ENCODE data around the gene SFMBT1. TPM values are rescaled to one million over a fixed set of nuclear protein-coding genes. Genes with fewer than 3 reads are reported as not detected.

SFMBT1 gene, protein sequence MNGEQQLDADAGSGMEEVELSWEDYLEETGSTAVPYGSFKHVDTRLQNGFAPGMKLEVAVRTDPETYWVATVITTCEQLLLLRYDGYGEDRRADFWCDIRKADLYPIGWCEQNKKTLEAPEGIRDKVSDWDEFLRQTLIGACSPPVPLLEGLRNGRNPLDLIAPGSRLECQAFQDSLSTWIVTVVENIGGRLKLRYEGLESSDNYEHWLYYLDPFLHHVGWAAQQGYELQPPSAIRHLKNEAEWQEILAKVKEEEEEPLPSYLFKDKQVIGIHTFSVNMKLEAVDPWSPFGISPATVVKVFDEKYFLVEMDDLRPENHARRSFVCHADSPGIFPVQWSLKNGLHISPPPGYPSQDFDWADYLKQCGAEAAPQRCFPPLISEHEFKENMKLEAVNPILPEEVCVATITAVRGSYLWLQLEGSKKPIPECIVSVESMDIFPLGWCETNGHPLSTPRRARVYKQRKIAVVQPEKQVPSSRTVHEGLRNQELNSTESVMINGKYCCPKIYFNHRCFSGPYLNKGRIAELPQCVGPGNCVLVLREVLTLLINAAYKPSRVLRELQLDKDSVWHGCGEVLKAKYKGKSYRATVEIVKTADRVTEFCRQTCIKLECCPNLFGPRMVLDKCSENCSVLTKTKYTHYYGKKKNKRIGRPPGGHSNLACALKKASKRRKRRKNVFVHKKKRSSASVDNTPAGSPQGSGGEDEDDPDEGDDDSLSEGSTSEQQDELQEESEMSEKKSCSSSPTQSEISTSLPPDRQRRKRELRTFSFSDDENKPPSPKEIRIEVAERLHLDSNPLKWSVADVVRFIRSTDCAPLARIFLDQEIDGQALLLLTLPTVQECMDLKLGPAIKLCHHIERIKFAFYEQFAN
- total RNA-seq, result 10 to 100 TPM in 4 of 6 experiments, 1 to 10 TPM in 2; 9.2 to 14.0 (median 10.7) TPM
- long read RNA-seq, partial matches to known transcripts, result 0 of 2 reads
- long read RNA-seq, other reads (novel, unspliced or antisense), result 2 of 2 reads

GRCh38 chr3:53045518-53046170, at the start of gene SFMBT1:
TSS of gene SFMBT1 (minus strand) at chr3:53046073. CDS start at chr3:52969128, 76,945 bp downstream.
- 0% methylated on average over 15 of the region's 117 CpGs for WGBS (ENCODE audit: insufficient coverage, low coverage, low lambda C conversion rate, missing lambda C conversion rate)
- H3K4me3 ChIP-seq, result peak within 1 kb of the TSS; percentile 88 to 96 (median 91)
- peak within 1 kb of the TSS; percentile 77 to 93 (median 90) for H3K27ac ChIP-seq
- H3K4me1 ChIP-seq, result peaks cover 0 to 27% (median 5%) of the 10 kb centered on the region in 4 donors
- no peaks in the 10 kb centered on the region for H3K36me3 ChIP-seq
- intact Hi-C loops (cut with DNase I), result no loop called here
- peak; percentile 73 to 78 (median 78) for DNase-seq
- H3K9me3 ChIP-seq, result no peaks in the 10 kb centered on the region
- ATAC-seq, result peak; percentile 67 to 74 (median 70)
- H3K27me3 ChIP-seq, result no peaks in the 10 kb centered on the region
- peak; percentile 48 for TF ChIP-seq POLR2A (IDR thresholded peaks at IDR 0.05)
- no peak for TF ChIP-seq CTCF (IDR thresholded peaks at IDR 0.05)

GRCh38 chr3:53092942-53093341, 47.1 kb upstream of the SFMBT1 start:
- Histone ChIP-seq H3K27me3 (no peaks in the 10 kb centered on the region), H3K4me1 (peaks cover 0 to 30% (median 10%) of the 10 kb centered on the region in 4 donors), H3K36me3 (peaks cover 0 to 18% (median 1%) of the 10 kb centered on the region in 4 donors), H3K27ac (peak overlapping the region; percentile 40 to 44 (median 41)), H3K4me3 (no peak overlapping the region), H3K9me3 (no peaks in the 10 kb centered on the region)
- intact Hi-C loops (cut with DNase I), result no loop called here
- ATAC-seq (peak; percentile 89 to 95 (median 90)), DNase-seq (peak in 1 of 3 donors; percentile 77)
- WGBS (ENCODE audit: insufficient coverage, low coverage, low lambda C conversion rate, missing lambda C conversion rate), result 46% methylated on average over 2 of the region's 2 CpGs
- TF ChIP-seq CTCF (IDR thresholded peaks at IDR 0.05) (no peak), POLR2A (IDR thresholded peaks at IDR 0.05) (no peak)

DNA sequence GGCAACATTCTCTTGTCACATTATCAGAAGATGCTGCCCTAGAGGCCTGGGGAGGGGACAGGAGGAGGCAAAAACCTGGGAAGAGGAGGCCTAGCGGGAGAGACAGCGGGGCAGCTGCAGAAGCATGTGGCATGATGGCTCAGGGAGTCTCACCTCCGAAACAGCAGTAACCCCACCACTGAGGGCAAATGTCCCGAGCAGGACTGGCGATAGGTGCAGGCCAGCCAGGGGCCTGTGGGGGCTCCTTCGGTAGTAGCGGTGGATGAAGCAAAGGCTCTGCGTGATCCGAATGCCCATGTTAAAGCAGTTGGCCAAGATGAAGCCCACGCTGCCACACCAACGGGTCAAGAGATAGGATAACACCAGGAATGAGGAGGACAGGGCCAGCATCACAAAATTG, 46.3 kb upstream of the SFMBT1 start:
- WGBS (ENCODE audit: insufficient coverage, low coverage, low lambda C conversion rate, missing lambda C conversion rate), result 95% methylated on average over 8 of the region's 11 CpGs
- Histone ChIP-seq H3K27ac (peak overlapping the region in 1 of 3 donors; percentile 1), H3K27me3 (no peaks in the 10 kb centered on the region), H3K36me3 (peaks cover 0 to 10% (median 1%) of the 10 kb centered on the region in 4 donors), H3K4me3 (no peak overlapping the region), H3K9me3 (no peaks in the 10 kb centered on the region), H3K4me1 (peaks cover 0 to 30% (median 10%) of the 10 kb centered on the region in 4 donors)
- intact Hi-C loops (cut with DNase I), result no loop called here
- DNase-seq (no peak), ATAC-seq (no peak)
- no peak for TF ChIP-seq CTCF (IDR thresholded peaks at IDR 0.05)
- TF ChIP-seq POLR2A (IDR thresholded peaks at IDR 0.05), result no peak

DNA sequence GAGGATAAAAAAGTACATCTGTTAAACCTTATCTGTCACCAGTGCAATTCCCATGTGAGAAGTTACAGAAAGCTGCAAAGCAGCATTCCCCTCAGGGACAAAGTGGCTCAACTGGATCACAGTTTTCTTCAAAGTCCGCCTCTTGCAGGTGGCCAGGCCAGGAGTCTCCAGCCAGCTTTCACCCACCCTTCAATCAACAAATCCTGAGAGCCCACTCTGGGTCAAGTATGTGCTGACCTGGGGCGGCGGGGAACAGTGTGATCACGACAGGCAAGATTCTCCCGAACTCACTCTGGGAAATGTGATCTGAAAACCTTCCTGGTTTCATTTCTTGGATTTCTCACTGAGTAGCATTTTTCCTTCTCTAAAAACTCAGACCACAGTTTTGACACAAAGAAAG, 45.1 kb upstream of the SFMBT1 start:
- H3K4me3 ChIP-seq, result no peak overlapping the region
- DNase-seq (no peak), ATAC-seq (no peak)
- H3K4me1 ChIP-seq, result peaks cover 0 to 30% (median 10%) of the 10 kb centered on the region in 4 donors
- no CpG with 5 or more reads among the region's 5 CpGs for WGBS (ENCODE audit: insufficient coverage, low coverage, low lambda C conversion rate, missing lambda C conversion rate)
- intact Hi-C loops (cut with DNase I), result no loop called here
- H3K27me3 ChIP-seq, result no peaks in the 10 kb centered on the region
- TF ChIP-seq POLR2A (IDR thresholded peaks at IDR 0.05) (no peak), CTCF (IDR thresholded peaks at IDR 0.05) (no peak)
- no peak overlapping the region for H3K27ac ChIP-seq
- no peaks in the 10 kb centered on the region for H3K9me3 ChIP-seq
- H3K36me3 ChIP-seq, result peaks cover 0 to 7% (median 1%) of the 10 kb centered on the region in 4 donors

Measured in right lobe of liver (tissue), 6 donors.